KMS-11 (cell line): ENCODE data around the gene PTPRN2.

Experiments used
- H2AFZ ChIP-seq: fragments of 200-600 bp; sonication (generic); 2 replicates; pipeline ENCODE4 v1.6.1; 2016; ENCODE audit warnings: antibody characterized with exemption, mixed run types, low read depth
- H3K27ac ChIP-seq: fragments of 200-600 bp; sonication (generic); 2 replicates; pipeline ENCODE4 v1.6.1; 2016; ENCODE audit warnings: mild to moderate bottlenecking, mixed run types
- H3K27me3 ChIP-seq: fragments of 200-600 bp; sonication (generic); 2 replicates; pipeline ENCODE4 v1.6.1; 2017; ENCODE audit warnings: mild to moderate bottlenecking, low read depth, mixed run types, moderate library complexity; ENCODE audit not compliant: insufficient read depth
- H3K36me3 ChIP-seq: fragments of 200-600 bp; sonication (generic); 2 replicates; pipeline ENCODE4 v1.6.1; 2017; ENCODE audit warnings: mild to moderate bottlenecking, mixed run types; ENCODE audit not compliant: insufficient read depth
- H3K4me1 ChIP-seq: fragments of 200-600 bp; sonication (generic); 2 replicates; pipeline ENCODE4 v1.6.1; 2016; ENCODE audit warnings: mild to moderate bottlenecking, low read depth, mixed run types; ENCODE audit not compliant: poor library complexity, severe bottlenecking
- H3K4me2 ChIP-seq: fragments of 200-600 bp; sonication (generic); 2 replicates; pipeline ENCODE4 v1.7.0; 2016; ENCODE audit warnings: mild to moderate bottlenecking, mixed run types
- H3K4me3 ChIP-seq: fragments of 200-600 bp; sonication (generic); IDR thresholded peaks from 2 replicates; pipeline ENCODE4 v1.6.1; 2017; ENCODE audit warnings: low read depth, low read length, mixed read lengths; ENCODE audit not compliant: insufficient read depth
- H3K79me2 ChIP-seq: fragments of 200-600 bp; sonication (generic); 2 replicates; pipeline ENCODE4 v1.6.1; 2016; ENCODE audit warnings: low read depth, mixed run types; ENCODE audit not compliant: insufficient read depth
- H3K9ac ChIP-seq: fragments of 200-600 bp; sonication (generic); 2 replicates; pipeline ENCODE4 v1.6.1; 2016; ENCODE audit warnings: mild to moderate bottlenecking, mixed run types
- H4K20me1 ChIP-seq: fragments of 200-600 bp; sonication (generic); 2 replicates; pipeline ENCODE4 v1.6.1; 2016; ENCODE audit warnings: mild to moderate bottlenecking, mixed run types; ENCODE audit not compliant: insufficient read depth
- CTCF ChIP-seq: fragments of 200-600 bp; sonication (generic); conservative IDR thresholded peaks from 2 replicates; pipeline ENCODE4 v1.6.1; 2017; ENCODE audit warnings: low read depth, mild to moderate bottlenecking, antibody characterized with exemption, low read length, moderate library complexity, mixed read lengths

Gene PTPRN2

DNA sequence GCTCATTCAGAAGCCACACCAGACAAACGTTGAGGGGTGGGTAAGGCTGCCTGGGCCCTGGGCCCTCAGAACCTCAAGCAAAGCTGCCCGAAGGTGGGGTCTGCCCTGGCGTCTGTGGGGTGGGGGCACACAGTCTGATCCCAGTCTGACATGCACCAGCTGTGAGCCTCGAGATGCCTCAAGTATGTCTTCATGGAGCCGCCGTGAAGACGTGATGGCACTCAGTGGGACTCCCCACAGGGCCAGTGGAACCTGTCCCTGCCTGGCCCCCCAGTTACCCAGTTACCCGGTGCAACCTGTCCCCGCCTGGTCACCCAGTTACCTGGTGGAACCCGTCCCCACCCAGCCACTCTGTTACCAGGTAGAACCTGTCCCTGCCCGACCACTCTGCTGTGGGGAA is 351.2 kb downstream of the PTPRN2 start:
- Histone ChIP-seq H3K9ac (no peak overlapping the region), H3K36me3 (no peaks in the 10 kb centered on the region), H3K4me3 (no peak overlapping the region), H3K4me1 (no peaks in the 10 kb centered on the region), H3K27ac (no peak overlapping the region), H2AFZ (no peak overlapping the region), H3K79me2 (no peaks in the 10 kb centered on the region), H3K4me2 (no peak overlapping the region), H4K20me1 (no peaks in the 10 kb centered on the region), H3K27me3 (peaks cover 2% of the 10 kb centered on the region; the same call in 1 of the 2 replicates)
- TF ChIP-seq CTCF = no peak

GRCh38 chr7:158235862-158236261 is 351.8 kb downstream of the PTPRN2 start:
- Histone ChIP-seq H3K27ac (no peak overlapping the region), H3K27me3 (no peaks in the 10 kb centered on the region; the same call in 1 of the 2 replicates), H3K4me3 (no peak overlapping the region), H3K79me2 (no peaks in the 10 kb centered on the region), H3K4me2 (no peak overlapping the region), H3K9ac (no peak overlapping the region), H3K36me3 (no peaks in the 10 kb centered on the region), H4K20me1 (no peaks in the 10 kb centered on the region), H3K4me1 (no peaks in the 10 kb centered on the region), H2AFZ (no peak overlapping the region)
- no peak for TF ChIP-seq CTCF

GRCh38 chr7:158229945-158230344 is 357.7 kb downstream of the PTPRN2 start:
- Histone ChIP-seq H4K20me1 (no peaks in the 10 kb centered on the region), H3K36me3 (no peaks in the 10 kb centered on the region), H2AFZ (no peak overlapping the region), H3K79me2 (no peaks in the 10 kb centered on the region), H3K4me2 (no peak overlapping the region), H3K27me3 (no peaks in the 10 kb centered on the region; the same call in 1 of the 2 replicates), H3K27ac (no peak overlapping the region), H3K4me1 (no peaks in the 10 kb centered on the region), H3K4me3 (no peak overlapping the region), H3K9ac (no peak overlapping the region)
- TF ChIP-seq CTCF = no peak

- no peak overlapping the region for H3K4me2 ChIP-seq
- H3K36me3 ChIP-seq = no peaks in the 10 kb centered on the region
- no peak overlapping the region for H3K9ac ChIP-seq
- no peak overlapping the region for H2AFZ ChIP-seq
- no peaks in the 10 kb centered on the region for H3K4me1 ChIP-seq
- TF ChIP-seq CTCF = no peak
- no peaks in the 10 kb centered on the region; the same call in 1 of the 2 replicates for H3K27me3 ChIP-seq
- H3K79me2 ChIP-seq = no peaks in the 10 kb centered on the region
- no peak overlapping the region for H3K4me3 ChIP-seq
- H3K27ac ChIP-seq = no peak overlapping the region
- no peaks in the 10 kb centered on the region for H4K20me1 ChIP-seq
These were observed 358.6 kb downstream of the PTPRN2 start for GRCh38 chr7:158228986-158229385.
